H1 (cell line): ENCODE data around the gene MIPOL1. TPM values are rescaled to one million over a fixed set of nuclear protein-coding genes. Genes with fewer than 3 reads are reported as not detected.

Source experiments
- CTCF ChIA-PET: fragments of 300-600 bp; sonication (Branson Sonifier 250); formaldehyde crosslinking; loops from one replicate; lab custom pipeline; 2021; ENCODE audit not compliant: partially characterized antibody; lab: Charles Lee
- POLR2A ChIA-PET: fragments of 300-600 bp; sonication (Branson Sonifier 250); formaldehyde crosslinking; loops from one replicate; lab custom pipeline; 2021; ENCODE audit warnings: inconsistent platforms; ENCODE audit not compliant: partially characterized antibody; lab: Charles Lee
- DNase-seq, 2 experiments: peaks; one replicate each; pipeline versions ENCODE4 v3.0.0 to v3.0.0-alpha.2; 2010 to 2022; ENCODE audit warnings: low spot score in 2 of 2, low read depth in 1 of 2, mixed read lengths in 1 of 2
- FAIRE-seq: peaks from 2 replicates; lab custom pipeline; 2011; peaks lifted over from hg19 to GRCh38; lab: Jason Lieb, UNC
- H2AFZ ChIP-seq: 2 replicates; pipeline ENCODE4 v1.8.1; 2012; ENCODE audit warnings: low read length, inconsistent platforms
- H2AK5ac ChIP-seq: 2 replicates; pipeline ENCODE4 v1.6.1; 2013; ENCODE audit warnings: low read depth, low read length
- H2BK120ac ChIP-seq: replicated peaks from 2 replicates; pipeline ENCODE3; 2013; ENCODE audit warnings: low read depth, low read length, inconsistent platforms
- H2BK12ac ChIP-seq: 2 replicates; pipeline ENCODE4 v1.6.1; 2013; ENCODE audit warnings: low read depth, low read length
- H2BK15ac ChIP-seq: 2 replicates; pipeline ENCODE4 v1.6.1; 2013; ENCODE audit warnings: low read length
- H2BK20ac ChIP-seq: 2 replicates; pipeline ENCODE4 v1.6.1; 2013; ENCODE audit warnings: low read length
- H2BK5ac ChIP-seq: 2 replicates; pipeline ENCODE4 v1.6.1; 2013; ENCODE audit warnings: low read depth, low read length
- H3K14ac ChIP-seq: 2 replicates; pipeline ENCODE4 v1.6.1; 2013; ENCODE audit warnings: inconsistent platforms; ENCODE audit not compliant: insufficient read length
- H3K18ac ChIP-seq: 2 replicates; pipeline ENCODE4 v1.6.1; 2013; ENCODE audit warnings: low read length; ENCODE audit errors: extremely low read depth
- H3K23ac ChIP-seq: 2 replicates; pipeline ENCODE4 v1.6.1; 2013; ENCODE audit warnings: inconsistent platforms; ENCODE audit not compliant: insufficient read length
- H3K23me2 ChIP-seq: 2 replicates; pipeline ENCODE4 v1.6.1; 2013; ENCODE audit warnings: low read depth, low read length
- H3K27ac ChIP-seq: 2 replicates; pipeline ENCODE4 v1.6.1; 2011; ENCODE audit warnings: low read depth, low read length, inconsistent platforms
- H3K27me3 ChIP-seq, 4 experiments: replicated peaks in 1 of 4; 1 replicate in 1 of 4; 2 replicates in 3 of 4; pipeline versions ENCODE4 v1.6.1 to v1.8.1; 2011 to 2013; ENCODE audit warnings: low read length in 3 of 4, mild to moderate bottlenecking in 3 of 4, inconsistent platforms in 2 of 4, mixed read lengths in 2 of 4, moderate library complexity in 1 of 4; ENCODE audit not compliant: control insufficient read depth in 3 of 4, insufficient read depth in 3 of 4; ENCODE audit errors: extremely low read depth in 1 of 4
- H3K36me3 ChIP-seq, 4 experiments: 2 replicates each; pipeline versions ENCODE4 v1.6.1 to v1.8.1; 2011 to 2013; ENCODE audit warnings: mild to moderate bottlenecking in 4 of 4, low read length in 3 of 4, moderate library complexity in 2 of 4, control low read depth in 1 of 4, inconsistent platforms in 1 of 4; ENCODE audit not compliant: insufficient read depth in 4 of 4, control insufficient read depth in 2 of 4
- H3K4ac ChIP-seq: replicated peaks from 2 replicates; pipeline ENCODE3; 2013; ENCODE audit warnings: low read length, low read depth, mixed read lengths, inconsistent platforms; ENCODE audit not compliant: insufficient read length
- H3K4me1 ChIP-seq, 4 experiments: replicated peaks in 1 of 4; 1 replicate in 1 of 4; 2 replicates in 3 of 4; pipeline versions ENCODE4 v1.6.1 to v1.8.1; 2011 to 2013; ENCODE audit warnings: low read length in 3 of 4, inconsistent platforms in 2 of 4, mixed read lengths in 1 of 4; ENCODE audit not compliant: insufficient read depth in 4 of 4, control insufficient read depth in 3 of 4
- H3K4me2 ChIP-seq, 2 experiments: 2 replicates each; pipeline versions ENCODE4 v1.6.1 to v1.8.1; 2011 to 2013; ENCODE audit warnings: low read depth in 2 of 2, low read length in 2 of 2, control low read depth in 1 of 2, inconsistent platforms in 1 of 2, mild to moderate bottlenecking in 1 of 2; ENCODE audit not compliant: insufficient read depth in 1 of 2
- H3K4me3 ChIP-seq, 4 experiments: fragments of 200-600, 300-600 bp in 1 of 4; sonication (generic), shearing (Covaris generic), sonication (Bioruptor Twin) in 1 of 4; 2 replicates each; pipeline versions ENCODE4 v1.5.1 to v1.8.1; 2011 to 2016; ENCODE audit warnings: low read length in 4 of 4, low read depth in 3 of 4, control low read depth in 2 of 4, inconsistent platforms in 2 of 4, mild to moderate bottlenecking in 2 of 4, mixed read lengths in 1 of 4, moderate library complexity in 1 of 4; ENCODE audit not compliant: insufficient read depth in 2 of 4; ENCODE audit errors: extremely low read depth in 1 of 4
- H3K56ac ChIP-seq: replicated peaks from 2 replicates; pipeline ENCODE3; 2013; ENCODE audit warnings: low read depth, mild to moderate bottlenecking, mixed read lengths, low read length, inconsistent platforms; ENCODE audit not compliant: insufficient read length
- H3K79me1 ChIP-seq: 2 replicates; pipeline ENCODE4 v1.6.1; 2013; ENCODE audit warnings: low read depth, low read length, control low read depth
- H3K79me2 ChIP-seq, 2 experiments: 2 replicates each; pipeline versions ENCODE4 v1.6.1 to v1.8.1; 2012 to 2013; ENCODE audit warnings: low read length in 2 of 2, mild to moderate bottlenecking in 2 of 2, inconsistent platforms in 1 of 2; ENCODE audit not compliant: insufficient read depth in 2 of 2, control insufficient read depth in 1 of 2
- H3K9ac ChIP-seq, 4 experiments: replicated peaks in 1 of 4; 1 replicate in 1 of 4; 2 replicates in 3 of 4; pipeline versions ENCODE4 v1.6.1 to v1.8.1; 2011 to 2013; ENCODE audit warnings: low read depth in 3 of 4, low read length in 3 of 4, control low read depth in 2 of 4, mild to moderate bottlenecking in 2 of 4, moderate library complexity in 2 of 4, inconsistent platforms in 1 of 4; ENCODE audit errors: extremely low read depth in 1 of 4
- H3K9me3 ChIP-seq, 2 experiments: 2 replicates each; pipeline versions ENCODE4 v1.6.1 to v1.8.1; 2012 to 2013; ENCODE audit warnings: mild to moderate bottlenecking in 2 of 2, moderate library complexity in 2 of 2, control low read depth in 1 of 2, inconsistent platforms in 1 of 2, low read depth in 1 of 2, low read length in 1 of 2, mixed read lengths in 1 of 2; ENCODE audit not compliant: insufficient read depth in 2 of 2
- H4K20me1 ChIP-seq, 2 experiments: replicated peaks in 1 of 2; 2 replicates each; pipeline versions ENCODE3 to v1.8.1; 2011 to 2013; ENCODE audit warnings: inconsistent platforms in 2 of 2, low read length in 2 of 2, mild to moderate bottlenecking in 1 of 2; ENCODE audit not compliant: insufficient read depth in 2 of 2, control insufficient read depth in 1 of 2
- H4K5ac ChIP-seq: 2 replicates; pipeline ENCODE4 v1.6.1; 2013; ENCODE audit warnings: low read length, low read depth, mixed read lengths, inconsistent platforms; ENCODE audit not compliant: insufficient read length
- H4K8ac ChIP-seq: 2 replicates; pipeline ENCODE4 v1.8.0; 2013; ENCODE audit warnings: mild to moderate bottlenecking, moderate library complexity, low read length, inconsistent platforms; ENCODE audit not compliant: insufficient read depth; ENCODE audit errors: extremely low read depth
- H4K91ac ChIP-seq: replicated peaks from 2 replicates; pipeline ENCODE3; 2013; ENCODE audit warnings: low read length, mixed read lengths, inconsistent platforms; ENCODE audit not compliant: insufficient read length
- CBX8 ChIP-seq: fragments of 300-800, 300-1000 bp; sonication (generic); IDR thresholded peaks from 2 replicates; pipeline ENCODE4 v1.7.1; 2016; ENCODE audit warnings: low read depth, low read length, borderline replicate concordance
- CHD2 ChIP-seq: IDR thresholded peaks from 2 replicates; pipeline ENCODE4 v1.6.1; 2012; ENCODE audit warnings: low read length, improper control_type of control experiment
- EP300 ChIP-seq, 2 experiments: IDR thresholded peaks; 1 replicate in 1 of 2; 2 replicates in 1 of 2; pipeline ENCODE4 v1.6.1; 2011 to 2012; ENCODE audit warnings: low read depth in 2 of 2, low read length in 2 of 2, mild to moderate bottlenecking in 2 of 2, borderline replicate concordance in 1 of 2, inconsistent platforms in 1 of 2, moderate library complexity in 1 of 2
- KDM1A ChIP-seq: fragments of 200-600, 300-600 bp; sonication (generic); IDR thresholded peaks from 2 replicates; pipeline ENCODE4 v1.7.1; 2016; ENCODE audit warnings: mild to moderate bottlenecking, low read length, borderline replicate concordance
- KDM5A ChIP-seq: fragments of 200-600 bp; IDR thresholded peaks from 2 replicates; pipeline ENCODE4 v1.7.1; 2012; ENCODE audit warnings: mild to moderate bottlenecking, low read length, inconsistent platforms, mixed read lengths
- POU5F1 ChIP-seq: IDR thresholded peaks from 2 replicates; pipeline ENCODE4 v1.6.1; 2011; ENCODE audit warnings: low read depth, mild to moderate bottlenecking, low read length, moderate library complexity
- ZNF274 ChIP-seq: IDR thresholded peaks from 2 replicates; pipeline ENCODE4 v1.7.0; 2012; ENCODE audit warnings: low read length, borderline replicate concordance; ENCODE audit errors: extremely low read depth
- WGBS, 2 experiments: shearing (Covaris generic) in 1 of 2; methylation state at CpG; one replicate each; pipeline versions ENCODE4 v1.1.6 to v1.1.7; 2013 to 2015; ENCODE audit warnings: low lambda C conversion rate in 2 of 2, mixed read lengths in 2 of 2, inconsistent platforms in 1 of 2, low coverage in 1 of 2, missing lambda C conversion rate in 1 of 2; ENCODE audit not compliant: insufficient replicate concordance in 2 of 2, insufficient coverage in 1 of 2, insufficient read length in 1 of 2; ENCODE audit errors: extremely low coverage in 1 of 2, missing lambda C conversion rate in 1 of 2; 5-methylcytosine and 5-hydroxymethylcytosine counted together
- polyA plus RNA-seq, 7 experiments: library from polyadenylated mRNA; depleted of rRNA in 3 of 7; stranded (reverse) in 5 of 7; unstranded in 2 of 7; fragments of >200 nt in 5 of 7; fragments of 200-250 nt in 2 of 7; gene quantifications; 1 replicate in 5 of 7; 2 replicates in 1 of 7; 4 replicates in 1 of 7; pipeline versions ENCODE4 v1.2.1 to v1.2.3, GENCODE V29; 2011 to 2013; ENCODE audit warnings: missing spikeins in 2 of 7, mixed read lengths in 2 of 7
- total RNA-seq: library from RNA; stranded (reverse); fragmentation: NEBNext Ultra II Directional; extraction: Animal tissue kit (Norgen Biotek cat#: 25700); gene quantifications from 2 replicates; pipeline ENCODE4 v1.2.1, GENCODE V29; 2021
- TF ChIP-seq, protein P1 (sequence below): IDR thresholded peaks from 2 replicates; pipeline ENCODE4 v1.6.1; 2011; ENCODE audit warnings: low read depth, mild to moderate bottlenecking, low read length; ENCODE audit not compliant: insufficient read depth
- TF ChIP-seq, protein P2 (sequence below): IDR thresholded peaks from 2 replicates; pipeline ENCODE4 v1.6.1; 2011; ENCODE audit warnings: low read length, improper control_type of control experiment

MIPOL1 gene
- total and polyA plus RNA-seq, 2 of the 8 experiments (the other 6 are each of a cell fraction or from before 2014, with no cell fraction given), result 2.8 to 23.9 TPM

DNA sequence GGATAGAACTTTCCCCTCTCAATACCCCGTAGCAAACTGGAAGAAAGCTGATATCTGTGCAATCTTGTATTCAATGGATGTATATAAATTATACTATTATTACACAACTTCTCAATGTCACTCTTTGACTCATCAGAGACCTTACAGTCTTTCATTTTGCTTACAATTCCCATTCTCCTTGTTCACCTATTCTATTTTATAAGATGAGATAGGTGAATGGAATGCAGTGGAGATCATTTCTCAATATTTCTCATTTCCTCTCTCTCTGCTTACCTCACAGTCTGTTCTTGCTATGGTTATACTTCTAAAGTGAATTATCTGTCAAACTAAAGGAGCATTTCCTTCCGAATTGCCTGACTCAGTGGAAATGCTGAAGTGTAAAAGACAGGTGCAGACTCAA, 382.4 kb downstream of the MIPOL1 start:
- H2BK20ac ChIP-seq, result no peak overlapping the region
- no peak overlapping the region for H2BK120ac ChIP-seq
- H4K5ac ChIP-seq, result no peak overlapping the region
- H3K9ac ChIP-seq, result no peak overlapping the region
- no peak overlapping the region for H3K56ac ChIP-seq
- ChIA-PET CTCF (interaction anchor here (1.3 kb wide), 1 partner anchor 11 kb away, joined by 4 read pairs; no protein-coding TSS in a partner anchor), POLR2A (no interaction called here)
- H2AFZ ChIP-seq, result no peak overlapping the region
- no peak for FAIRE-seq
- no peak overlapping the region for H2AK5ac ChIP-seq
- no peak overlapping the region for H4K8ac ChIP-seq
- no peaks in the 10 kb centered on the region for H3K79me1 ChIP-seq
- 89% methylated on average over 2 of the region's 2 CpGs; no CpG with 5 or more reads in 1 of the 2 experiments for WGBS, 2 experiments
- H3K4me1 ChIP-seq, result peaks cover 0 to 16% (median 6%) of the 10 kb centered on the region in 4 experiments; a peak in 4 of 7 replicates
- H2BK12ac ChIP-seq, result no peak overlapping the region
- H3K23me2 ChIP-seq, result peaks cover 3% of the 10 kb centered on the region; the same call in 1 of the 2 replicates
- DNase-seq, result no peak
- H3K4ac ChIP-seq, result no peak overlapping the region
- TF ChIP-seq KDM5A (no peak), KDM1A (no peak), EP300 (IDR thresholded peaks at IDR 0.05; ENCODE audit: borderline replicate concordance in 1 of 2, low read depth in 2 of 2, low read length in 2 of 2) (no peak), CHD2 (no peak), ZNF274 (no peak), CBX8 (no peak), POU5F1 (no peak)
- TF ChIP-seq, protein P1, sequence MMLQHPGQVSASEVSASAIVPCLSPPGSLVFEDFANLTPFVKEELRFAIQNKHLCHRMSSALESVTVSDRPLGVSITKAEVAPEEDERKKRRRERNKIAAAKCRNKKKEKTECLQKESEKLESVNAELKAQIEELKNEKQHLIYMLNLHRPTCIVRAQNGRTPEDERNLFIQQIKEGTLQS, result no peak
- TF ChIP-seq, protein P2, sequence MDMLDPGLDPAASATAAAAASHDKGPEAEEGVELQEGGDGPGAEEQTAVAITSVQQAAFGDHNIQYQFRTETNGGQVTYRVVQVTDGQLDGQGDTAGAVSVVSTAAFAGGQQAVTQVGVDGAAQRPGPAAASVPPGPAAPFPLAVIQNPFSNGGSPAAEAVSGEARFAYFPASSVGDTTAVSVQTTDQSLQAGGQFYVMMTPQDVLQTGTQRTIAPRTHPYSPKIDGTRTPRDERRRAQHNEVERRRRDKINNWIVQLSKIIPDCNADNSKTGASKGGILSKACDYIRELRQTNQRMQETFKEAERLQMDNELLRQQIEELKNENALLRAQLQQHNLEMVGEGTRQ, result no peak
- H3K14ac ChIP-seq, result no peak overlapping the region
- H3K23ac ChIP-seq, result no peak overlapping the region
- no peak overlapping the region for H2BK5ac ChIP-seq
- no peak overlapping the region for H3K4me3 ChIP-seq
- H3K79me2 ChIP-seq, result no peaks in the 10 kb centered on the region
- H4K20me1 ChIP-seq, result peaks cover 1 to 8% of the 10 kb centered on the region in 2 experiments
- no peak overlapping the region for H3K27ac ChIP-seq
- H3K9me3 ChIP-seq, result no peaks in the 10 kb centered on the region
- H3K18ac ChIP-seq, result no peak overlapping the region
- no peak overlapping the region for H4K91ac ChIP-seq
- peaks cover 28 to 62% (median 52%) of the 10 kb centered on the region in 4 experiments for H3K27me3 ChIP-seq
- H3K4me2 ChIP-seq, result no peak overlapping the region
- H3K36me3 ChIP-seq, result no peaks in the 10 kb centered on the region; a peak in 1 of 8 replicates
- H2BK15ac ChIP-seq, result no peak overlapping the region
